ENCODE data around the gene COL9A1. TPM values are rescaled to one million over a fixed set of nuclear protein-coding genes. Genes with fewer than 3 reads are reported as not detected.

COL9A1 gene
- total RNA-seq, 2 donors from 2014 or later, result 0.64 to 1.6 TPM

DNA sequence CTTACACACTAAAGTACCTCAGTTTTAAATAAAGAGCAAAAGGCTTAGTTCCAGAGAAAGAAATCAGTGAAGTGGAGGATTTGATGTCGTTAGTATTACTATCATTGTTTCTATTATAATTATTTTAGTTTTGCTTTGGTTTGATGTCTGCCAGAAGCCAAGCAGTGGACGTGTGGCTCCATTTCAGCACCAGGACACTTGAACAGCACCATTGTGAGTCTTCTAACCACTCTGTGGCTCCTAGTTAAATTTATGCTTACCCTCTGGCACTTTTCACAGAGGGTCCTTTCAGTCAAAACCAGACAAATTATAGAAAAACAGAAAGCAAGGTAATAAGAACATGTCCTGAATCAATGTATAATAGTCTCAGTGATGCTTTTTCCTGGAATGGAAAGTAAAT lies 3.4 kb downstream of the COL9A1 start:
- ATAC-seq (no peak), DNase-seq (no peak)
- intact Hi-C loops (cut with DNase I, micrococcal nuclease), result no loop called here

DNA sequence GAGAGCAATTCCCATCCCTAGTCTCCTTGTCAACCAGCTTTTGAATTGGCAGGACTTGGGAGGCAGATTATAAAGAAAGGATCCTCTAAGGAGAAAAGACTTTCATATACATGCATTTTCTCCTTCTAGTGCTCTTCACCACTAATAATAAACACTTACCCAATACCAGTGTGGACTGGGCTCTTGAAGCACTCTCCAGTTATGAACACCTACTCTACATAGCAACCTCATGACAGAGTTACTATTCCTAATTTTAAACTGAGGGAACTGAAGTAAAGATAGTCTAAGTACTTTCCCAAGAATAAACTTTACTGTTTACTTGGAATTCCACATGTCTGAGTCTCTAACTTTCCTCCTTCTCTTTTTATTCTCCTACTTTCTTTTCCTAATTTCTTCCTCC lies 4.8 kb downstream of the COL9A1 start:
- DNase-seq (no peak), ATAC-seq (no peak)
- intact Hi-C loops (cut with DNase I, micrococcal nuclease), result no loop called here

DNA sequence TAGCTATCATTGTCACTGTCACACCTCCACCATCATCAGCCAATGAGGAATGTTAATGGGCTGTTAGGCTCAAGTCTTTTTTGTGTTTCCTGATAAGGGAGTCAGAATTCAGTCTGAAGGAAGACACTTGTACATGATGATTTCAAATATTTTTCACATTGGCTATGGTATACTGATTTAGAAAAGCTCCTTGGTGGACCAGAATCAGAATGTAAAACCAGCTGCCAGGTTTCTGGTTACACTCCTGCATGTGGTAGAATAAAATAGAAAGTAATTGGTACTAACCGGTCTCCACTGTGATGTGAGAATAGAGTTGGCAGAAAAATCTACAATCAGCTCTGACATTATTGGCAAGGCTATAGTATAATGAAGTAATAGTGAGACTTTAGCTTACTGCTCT lies 10.7 kb downstream of the COL9A1 start:
- DNase-seq (no peak), ATAC-seq (no peak)
- intact Hi-C loops (cut with DNase I, micrococcal nuclease), result no loop called here

DNA sequence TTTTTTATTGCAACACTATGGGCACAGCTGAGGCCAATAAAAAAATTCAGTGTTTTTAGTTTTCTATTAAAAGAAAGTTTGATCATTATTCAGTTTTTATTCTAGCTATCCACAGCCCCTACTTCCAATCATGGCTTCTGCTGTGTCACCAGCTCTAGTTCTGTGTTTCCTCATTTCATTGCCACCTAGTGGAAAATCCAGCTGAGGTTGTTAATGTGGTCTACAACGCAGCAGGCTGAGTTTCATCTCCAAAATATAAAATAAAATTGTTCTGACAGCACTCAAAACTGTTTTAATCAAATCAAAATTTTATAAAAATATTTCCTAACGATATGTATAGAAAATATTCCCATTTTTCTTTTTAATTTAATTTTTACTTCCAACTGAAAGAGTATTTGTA lies 13.6 kb downstream of the COL9A1 start:
- ATAC-seq (peak; percentile 52), DNase-seq (no peak)
- intact Hi-C loops (cut with DNase I, micrococcal nuclease), result no loop called here

DNA sequence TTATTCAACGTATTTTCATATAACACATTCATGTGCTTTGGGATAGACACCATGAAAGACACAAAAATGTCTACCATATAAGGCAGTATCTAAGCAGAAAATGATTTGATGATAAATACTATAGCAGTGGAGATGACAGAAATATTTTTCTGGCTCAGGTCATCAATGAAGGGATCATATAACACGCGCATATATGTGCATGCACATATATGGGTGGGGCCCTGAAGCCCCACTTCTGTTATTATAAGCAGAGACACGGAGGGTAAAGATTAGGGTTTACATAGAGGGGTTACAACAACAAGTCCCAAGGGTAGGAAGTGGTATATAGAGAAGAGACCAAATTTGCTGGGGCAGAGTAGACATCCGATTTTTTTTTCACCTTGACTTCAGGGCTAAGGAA lies 16.0 kb downstream of the COL9A1 start:
- intact Hi-C loops (cut with DNase I, micrococcal nuclease), result no loop called here
- no peak for ATAC-seq
- no peak for DNase-seq

DNA sequence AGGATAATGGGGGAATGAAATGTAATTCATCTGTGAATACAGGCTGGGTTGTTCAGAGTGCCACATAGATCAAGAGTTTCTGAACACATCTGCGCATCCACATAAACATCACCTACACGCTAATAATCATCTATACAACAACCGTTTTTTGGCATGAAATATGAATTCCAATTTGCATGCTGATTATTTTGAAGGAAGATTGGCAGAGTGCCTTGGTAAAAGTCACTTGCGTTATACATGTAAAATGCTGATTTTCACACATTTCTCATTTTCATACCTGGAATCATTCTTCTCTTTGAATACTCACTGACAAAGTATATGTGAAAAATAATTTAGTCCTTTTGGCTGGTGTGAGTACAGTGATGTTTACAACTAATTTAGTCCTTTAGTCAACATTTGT lies 17.7 kb downstream of the COL9A1 start:
- intact Hi-C loops (cut with DNase I, micrococcal nuclease), result no loop called here
- ATAC-seq, result no peak
- DNase-seq, result no peak

DNA sequence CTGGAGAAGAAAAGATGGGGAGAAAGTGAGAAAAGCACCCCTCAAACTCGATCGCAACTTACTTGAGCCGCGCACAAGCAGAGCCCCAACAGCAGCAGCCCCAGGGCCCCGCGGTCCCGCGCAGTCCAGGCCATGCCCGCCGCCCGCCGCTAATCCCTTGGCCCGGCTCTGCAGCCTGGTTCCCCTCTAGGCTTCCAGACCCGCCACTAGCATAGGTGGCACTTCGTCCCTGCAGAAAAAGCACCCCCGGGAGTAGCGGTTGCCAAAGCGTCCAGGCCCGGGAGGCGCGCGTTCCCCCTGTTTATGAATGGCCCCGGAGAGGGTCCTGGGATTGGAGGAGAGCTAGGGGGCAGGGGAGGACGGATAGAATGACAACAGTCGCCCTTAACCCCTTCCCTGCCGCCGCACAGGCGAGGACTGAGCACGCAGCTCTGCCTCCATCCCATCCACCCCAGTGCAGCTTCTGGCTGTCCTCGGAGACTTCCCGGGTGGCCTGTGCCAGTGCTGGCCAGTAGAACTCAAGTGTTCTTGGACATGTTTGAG lies 19.9 kb downstream of the COL9A1 start:
- no peak for DNase-seq
- intact Hi-C loops (cut with DNase I, micrococcal nuclease), result no loop called here
- ATAC-seq, result no peak

DNA sequence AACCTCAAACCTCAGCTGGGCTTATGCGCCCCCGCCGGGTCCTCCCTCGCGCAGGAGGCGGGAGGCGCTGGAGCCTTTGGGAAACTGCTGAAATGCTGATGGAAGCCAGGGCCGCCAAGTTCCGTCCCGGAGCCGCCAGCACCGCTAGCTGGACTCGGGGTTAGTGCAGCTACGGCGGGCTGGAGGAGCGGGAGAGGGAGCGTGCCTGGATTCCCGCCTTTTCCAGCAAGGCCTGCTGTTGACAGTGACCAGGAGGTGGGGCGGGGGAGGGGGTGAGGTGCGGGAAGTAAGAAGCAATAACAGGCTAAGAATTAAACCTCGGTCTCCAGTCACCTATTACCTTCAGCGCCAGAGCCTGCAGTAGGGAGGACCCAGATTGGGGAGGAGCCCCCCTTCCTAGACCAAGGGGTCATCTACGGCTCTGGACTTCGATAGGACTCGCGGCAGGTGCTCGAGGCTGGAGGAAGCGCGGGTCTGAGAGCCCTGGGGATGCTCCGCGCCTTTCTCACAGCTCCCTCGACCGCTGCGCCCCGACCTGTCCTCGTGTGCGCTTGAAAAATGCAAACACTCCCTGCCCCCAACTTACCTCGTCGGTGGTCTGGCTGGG lies 20.5 kb downstream of the COL9A1 start:
- ATAC-seq, result no peak
- DNase-seq, result no peak
- intact Hi-C loops (cut with DNase I, micrococcal nuclease), result no loop called here

DNA sequence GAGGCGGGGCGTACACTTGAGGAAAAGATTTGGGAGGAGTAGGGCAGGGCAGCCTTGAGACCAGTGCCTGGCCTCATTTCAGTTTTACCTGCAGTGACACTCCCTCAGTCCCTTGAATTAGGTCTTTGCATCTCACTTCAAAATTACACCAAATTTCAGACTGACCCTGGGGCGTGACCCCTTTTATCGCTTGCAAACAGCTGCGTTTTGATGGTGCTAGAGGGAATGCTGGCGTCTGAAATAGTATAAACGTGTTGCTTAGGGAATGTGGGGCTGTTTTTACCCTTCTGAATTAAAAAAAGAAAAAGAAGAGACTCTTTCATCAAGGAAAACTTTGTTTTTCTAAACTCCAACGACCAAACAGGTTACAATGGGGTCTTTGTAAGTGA lies 21.0 kb downstream of the COL9A1 start:
- DNase-seq (no peak), ATAC-seq (no peak)
- intact Hi-C loops (cut with DNase I, micrococcal nuclease), result no loop called here

DNA sequence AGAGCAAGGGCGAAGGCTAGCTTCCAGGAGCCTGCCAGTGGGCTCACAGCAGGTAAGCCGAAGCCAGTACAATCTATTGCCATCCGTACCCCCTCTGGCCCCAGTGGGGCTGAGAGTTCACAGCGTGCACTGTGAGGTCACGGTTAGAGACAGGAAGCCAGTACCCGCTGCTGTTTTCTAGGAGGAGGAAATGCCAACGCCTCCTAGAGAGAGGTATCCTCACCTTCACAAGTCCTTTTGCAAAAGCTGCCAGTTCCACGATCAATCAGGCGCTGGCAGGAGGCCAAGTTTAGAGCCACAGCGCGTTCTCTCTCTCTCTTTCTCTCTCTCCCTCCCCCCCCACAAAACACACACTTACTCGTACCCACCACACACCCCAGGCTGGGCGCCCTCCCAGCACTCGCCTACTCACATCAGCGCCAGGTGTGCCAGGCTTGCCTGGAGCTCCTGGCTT lies 22.5 kb downstream of the COL9A1 start:
- DNase-seq (peak in 1 of 2 donors; percentile 52), ATAC-seq (peak; percentile 64)
- intact Hi-C loops (cut with DNase I, micrococcal nuclease), result no loop called here

DNA sequence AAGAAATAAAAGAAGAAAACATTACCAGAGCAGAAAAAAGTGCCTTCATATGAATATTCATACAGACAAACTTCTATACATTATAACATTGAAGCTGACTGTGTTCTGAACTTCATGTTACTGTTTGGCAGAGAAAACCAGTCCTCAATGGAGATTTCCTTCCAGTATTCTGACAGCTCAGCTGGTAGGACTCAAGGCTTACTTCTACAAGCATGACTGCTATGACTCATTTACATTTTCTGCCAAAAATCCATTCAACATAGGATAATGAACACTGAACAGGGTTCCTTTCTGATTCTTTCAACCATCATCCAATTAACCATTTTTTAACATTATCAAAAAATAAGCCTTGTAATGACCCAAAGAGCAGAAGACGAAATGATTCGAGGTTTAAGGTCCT lies 25.4 kb downstream of the COL9A1 start:
- intact Hi-C loops (cut with DNase I, micrococcal nuclease), result no loop called here
- DNase-seq, result no peak
- no peak for ATAC-seq

DNA sequence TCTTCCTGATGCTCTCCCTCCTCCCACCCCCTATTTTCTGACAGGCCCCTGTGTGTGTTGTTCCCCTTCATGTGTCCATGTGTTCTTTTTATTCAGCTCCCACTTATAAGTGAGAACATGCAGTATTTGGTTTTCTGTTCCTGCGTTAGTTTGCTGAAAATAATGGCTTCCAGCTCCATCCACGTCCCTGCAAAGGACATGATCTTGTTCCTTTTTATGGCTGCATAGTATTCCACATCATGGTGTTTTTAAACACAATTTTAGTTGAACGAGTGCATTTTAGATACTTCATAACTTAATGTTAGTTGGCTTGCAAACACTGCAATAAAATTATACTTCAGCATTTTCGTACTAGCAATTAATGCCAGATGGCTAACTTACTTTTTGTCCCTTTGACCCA lies 28.5 kb downstream of the COL9A1 start:
- no peak for DNase-seq
- no peak for ATAC-seq
- intact Hi-C loops (cut with DNase I, micrococcal nuclease), result no loop called here

DNA sequence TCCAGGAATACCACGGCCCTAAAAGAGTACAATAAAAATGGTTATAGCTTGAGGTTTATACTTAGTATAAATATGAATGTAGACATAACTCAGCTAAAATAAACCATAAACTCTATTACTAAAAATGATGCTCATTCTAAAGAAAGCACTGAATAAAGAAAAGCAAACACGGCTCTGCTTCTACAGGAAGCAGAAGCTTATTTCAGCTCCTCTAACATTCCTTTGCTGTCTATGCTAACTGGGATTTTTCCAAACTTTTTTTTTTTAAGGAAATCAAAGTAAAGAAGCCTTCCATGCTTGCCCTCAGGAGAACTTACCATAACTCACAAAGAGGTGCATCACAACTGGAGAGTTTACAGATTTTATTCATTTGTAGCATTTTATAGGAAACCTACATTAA lies 30.8 kb downstream of the COL9A1 start:
- ATAC-seq, result no peak
- intact Hi-C loops (cut with DNase I, micrococcal nuclease), result no loop called here
- DNase-seq, result no peak

DNA sequence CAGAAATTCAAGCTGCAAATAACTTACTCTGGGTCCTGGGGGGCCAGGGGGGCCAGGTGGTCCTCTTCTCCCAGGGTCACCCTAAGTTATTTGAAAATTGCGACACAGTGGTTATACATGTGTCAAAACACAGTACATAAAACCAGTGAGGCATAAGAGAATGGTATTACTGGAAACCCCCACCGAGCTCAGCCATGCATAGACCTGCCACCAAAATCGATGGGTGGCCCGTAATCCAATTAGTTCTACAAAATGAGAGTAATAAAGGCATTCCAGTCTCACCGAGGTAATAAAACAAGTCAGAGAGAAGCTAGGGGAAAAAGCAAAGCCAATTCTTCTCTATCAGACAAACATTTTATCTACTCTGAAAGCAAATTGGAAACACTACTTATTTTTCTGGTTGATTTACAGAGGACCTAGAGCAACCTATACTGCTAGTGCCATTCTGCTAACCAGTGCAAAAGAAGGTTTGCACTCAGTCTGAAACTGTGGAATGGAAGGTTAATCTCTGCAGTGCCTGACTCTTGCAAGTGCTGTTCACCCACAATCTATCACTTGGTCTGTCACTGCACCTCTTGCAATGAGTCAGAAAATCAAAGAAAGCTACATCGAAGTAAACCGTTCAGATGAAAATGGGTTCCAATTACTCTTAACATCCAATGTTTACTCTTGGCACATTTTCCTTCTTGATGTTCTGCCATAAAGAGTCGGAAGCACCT lies 32.4 kb downstream of the COL9A1 start:
- no peak for DNase-seq
- intact Hi-C loops (cut with DNase I, micrococcal nuclease), result no loop called here
- no peak for ATAC-seq

DNA sequence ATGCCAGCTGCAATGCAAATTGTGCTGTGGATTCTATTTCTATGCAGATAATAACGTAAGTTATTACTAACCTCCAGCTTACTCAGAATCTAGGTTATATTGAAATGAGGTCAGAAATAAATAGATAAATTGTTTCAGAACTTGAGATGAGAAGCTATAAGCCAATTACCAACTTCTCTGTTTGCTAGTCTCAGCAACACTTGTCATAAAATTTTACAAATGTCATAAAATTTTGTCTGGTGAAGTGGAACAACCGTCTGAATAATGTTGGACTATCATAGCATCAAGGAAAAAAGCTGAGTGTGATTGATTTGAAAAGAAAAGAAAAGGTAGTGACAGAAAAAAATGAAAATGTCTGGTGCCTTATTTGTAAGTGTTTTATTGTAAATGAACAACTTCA lies 36.7 kb downstream of the COL9A1 start:
- DNase-seq (no peak), ATAC-seq (peak; percentile 70)
- intact Hi-C loops (cut with DNase I, micrococcal nuclease), result no loop called here

DNA sequence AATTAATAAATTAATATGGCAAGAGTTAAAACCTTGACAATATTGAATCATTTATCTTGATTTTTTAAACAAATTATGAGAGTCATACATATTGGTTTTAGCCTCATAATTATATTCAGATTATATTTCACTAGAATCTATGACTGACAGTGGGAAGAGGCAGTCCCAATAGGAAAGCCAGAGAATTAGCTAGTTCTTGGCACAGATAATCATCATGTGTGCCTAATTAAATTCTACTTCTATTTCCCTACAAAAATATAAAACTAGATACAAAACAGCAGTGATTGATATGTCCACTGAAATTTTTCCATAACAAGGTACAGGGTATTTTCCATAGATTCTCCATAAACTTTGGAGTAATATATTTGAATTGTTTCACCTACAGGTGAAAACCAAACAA lies 38.6 kb downstream of the COL9A1 start:
- intact Hi-C loops (cut with DNase I, micrococcal nuclease), result no loop called here
- DNase-seq (no peak), ATAC-seq (no peak)

DNA sequence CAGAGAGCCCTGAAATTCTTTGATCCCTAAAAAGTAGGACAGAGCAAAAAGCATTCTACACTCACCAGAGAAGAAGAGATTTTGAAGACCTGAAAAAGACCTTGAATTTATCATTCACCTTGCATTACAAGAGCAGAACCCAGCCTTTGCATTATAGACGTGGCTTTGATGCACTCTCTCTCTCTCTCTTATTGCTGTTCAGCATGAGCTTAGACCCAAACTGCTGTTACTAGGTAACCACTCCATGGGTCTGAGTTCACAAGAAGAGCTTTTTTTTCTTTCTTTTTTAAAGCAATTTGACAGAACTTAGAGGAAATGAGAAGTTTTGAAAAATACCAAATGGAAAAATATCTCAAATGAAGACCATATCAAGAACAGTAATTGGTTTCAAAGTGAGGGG lies 44.4 kb downstream of the COL9A1 start:
- ATAC-seq, result no peak
- no peak for DNase-seq
- intact Hi-C loops (cut with DNase I, micrococcal nuclease), result no loop called here

DNA sequence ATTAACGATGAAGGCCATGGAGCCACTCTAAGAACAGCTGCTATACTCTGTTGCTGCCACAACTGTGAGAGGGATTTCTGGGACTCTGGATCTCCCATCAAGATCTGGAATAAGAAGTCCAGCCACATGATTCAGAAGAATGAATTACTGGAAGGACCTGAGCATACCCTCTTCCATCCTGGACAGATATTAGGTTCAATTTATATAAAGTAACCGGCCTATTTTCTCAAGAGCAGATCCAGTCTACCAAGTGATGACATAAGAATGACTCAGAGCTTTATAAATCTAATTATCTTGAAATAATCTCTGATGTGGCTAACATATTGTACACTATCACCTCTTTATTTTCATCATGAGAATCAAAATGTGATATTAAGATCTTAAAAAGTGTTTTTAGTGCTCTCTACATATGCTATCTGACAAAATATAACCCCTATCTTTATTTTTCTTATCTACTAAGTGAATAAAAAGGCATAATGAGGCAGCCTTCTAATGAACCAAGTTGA lies 45.1 kb downstream of the COL9A1 start:
- DNase-seq (no peak), ATAC-seq (no peak)
- intact Hi-C loops (cut with DNase I, micrococcal nuclease), result no loop called here

DNA sequence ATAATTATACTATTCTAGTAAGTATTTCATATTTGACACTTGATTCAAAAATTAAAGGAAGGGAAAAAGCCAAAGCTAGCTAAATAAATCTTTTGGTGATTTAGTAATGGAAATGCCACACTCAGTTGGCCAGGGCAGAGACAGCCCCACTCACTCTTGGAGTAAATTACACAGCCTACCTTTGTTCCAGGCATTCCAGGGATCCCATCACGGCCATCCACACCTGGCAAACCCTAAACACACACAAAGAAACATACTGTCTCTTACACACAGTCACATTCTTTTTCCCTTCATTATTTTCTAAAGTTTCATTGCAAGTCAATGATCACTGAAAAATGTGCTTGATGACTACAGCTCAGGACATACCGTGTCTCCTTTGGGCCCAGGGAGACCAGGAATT lies 48.1 kb downstream of the COL9A1 start:
- intact Hi-C loops (cut with DNase I, micrococcal nuclease), result no loop called here
- no peak for DNase-seq
- ATAC-seq, result no peak

DNA sequence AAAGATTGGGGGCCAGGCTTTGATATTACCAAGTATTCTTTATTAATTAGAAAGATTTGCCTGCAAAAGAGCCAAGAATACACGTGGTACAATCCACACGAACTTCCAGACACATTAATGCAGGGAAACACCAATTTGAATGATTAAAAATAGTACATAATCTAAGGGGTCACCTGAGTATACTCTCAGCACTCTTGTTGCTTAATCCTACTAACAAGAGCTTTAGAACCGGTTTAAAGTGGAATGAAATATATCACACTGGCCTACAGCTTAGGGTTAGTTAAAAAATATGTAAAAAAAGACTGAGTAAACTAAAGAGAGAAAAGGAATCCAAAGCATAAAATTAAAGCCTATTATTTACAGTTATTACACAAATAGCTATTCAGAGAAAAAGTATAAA lies 49.0 kb downstream of the COL9A1 start:
- ATAC-seq (no peak), DNase-seq (no peak)
- intact Hi-C loops (cut with DNase I, micrococcal nuclease), result no loop called here

DNA sequence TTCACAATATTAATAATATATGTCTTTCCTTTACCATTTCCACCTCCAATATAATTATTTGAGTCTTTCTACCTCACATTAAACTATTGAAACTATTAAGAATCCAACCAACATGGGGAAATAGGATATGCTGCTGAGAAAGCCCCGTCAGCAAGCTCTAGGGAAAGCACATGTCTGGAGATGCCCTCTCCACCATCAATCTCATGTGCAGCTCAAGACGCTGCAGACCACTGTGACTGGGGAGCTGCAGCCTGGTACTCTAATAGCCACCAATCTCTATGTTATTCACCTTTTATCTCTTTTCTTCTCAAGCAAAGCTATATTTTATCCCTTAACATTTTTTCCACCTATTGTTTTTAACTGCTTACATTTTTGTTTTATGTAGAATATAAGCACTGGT lies 50.3 kb downstream of the COL9A1 start:
- ATAC-seq (no peak), DNase-seq (no peak)
- intact Hi-C loops (cut with DNase I, micrococcal nuclease), result no loop called here

Data from left colon (tissue), 2 donors.